NCI-H446 treated with DMSO at 0.1 percent for 48 hours (cell line): Measurements from ENCODE around the gene SH3BP4.

ENCODE experiments used
- DNase-seq: peaks from one replicate; lab custom pipeline; 2025; lab: John Stamatoyannopoulos, UW

SH3BP4 gene

GRCh38 chr2:235091421-235091820 lies 139.6 kb downstream of the SH3BP4 start:
- DNase-seq: no peak

- DNase-seq: no peak
Observed at GRCh38 chr2:235091983-235092382, 140.2 kb downstream of the SH3BP4 start.

GRCh38 chr2:235092433-235093223 lies 140.8 kb downstream of the SH3BP4 start:
- DNase-seq: no peak

- no peak for DNase-seq
Observed at GRCh38 chr2:235094457-235094856, 142.6 kb downstream of the SH3BP4 start.

- DNase-seq: peak; percentile 91
Observed at GRCh38 chr2:235095569-235095968, 143.8 kb downstream of the SH3BP4 start.

- DNase-seq: no peak
Observed at GRCh38 chr2:235096447-235096846, 144.6 kb downstream of the SH3BP4 start.

- DNase-seq: no peak
Observed at GRCh38 chr2:235097196-235097595, 145.4 kb downstream of the SH3BP4 start.

- DNase-seq: no peak
Observed at GRCh38 chr2:235098269-235098668, 146.5 kb downstream of the SH3BP4 start.

- DNase-seq: no peak
Observed at GRCh38 chr2:235098736-235099494, 147.1 kb downstream of the SH3BP4 start.

- peak; percentile 26 for DNase-seq
Observed at GRCh38 chr2:235102896-235103295, 151.1 kb downstream of the SH3BP4 start.
